Sigmoid colon (tissue), 3 donors: ENCODE measurements around the gene PDE6A.

Experiments used
- POLR2A ChIP-seq, 2 donors: fragments of 450-650 bp; IDR thresholded peaks; one replicate each; pipeline ENCODE4 v1.6.1; 2016; ENCODE audit warnings: antibody characterized with exemption in 2 of 2, mild to moderate bottlenecking in 2 of 2, moderate library complexity in 2 of 2
- TF ChIP-seq, protein P1 (sequence below), 4 experiments: fragments of 450-650 bp in 3 of 4; fragments of 200-600 bp in 1 of 4; IDR thresholded peaks; one replicate each; pipeline ENCODE4 v1.5.1; 2016 to 2019; ENCODE audit warnings: antibody characterized with exemption in 4 of 4, mild to moderate bottlenecking in 3 of 4, moderate library complexity in 2 of 4

DNA sequence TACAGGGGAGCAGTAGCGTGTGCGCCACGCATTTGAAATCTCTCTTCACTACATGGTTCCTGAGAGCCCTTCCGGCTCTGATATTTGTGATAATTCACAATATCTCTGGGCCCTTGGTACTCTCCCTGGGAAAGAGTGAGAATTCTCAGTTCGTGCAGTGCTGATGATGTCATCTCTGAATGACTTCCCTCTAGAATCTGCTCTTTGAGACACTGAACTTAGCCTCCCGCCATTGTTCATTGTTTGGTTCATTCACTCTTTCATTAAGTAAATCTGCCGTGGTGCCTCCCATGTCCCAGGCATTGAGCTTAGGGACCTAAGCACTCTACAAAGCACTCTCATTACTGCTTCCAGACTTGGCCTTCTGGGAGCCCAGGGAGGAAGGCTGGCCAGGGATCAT lies 120.5 kb downstream of the PDE6A start:
- TF ChIP-seq, protein P1, sequence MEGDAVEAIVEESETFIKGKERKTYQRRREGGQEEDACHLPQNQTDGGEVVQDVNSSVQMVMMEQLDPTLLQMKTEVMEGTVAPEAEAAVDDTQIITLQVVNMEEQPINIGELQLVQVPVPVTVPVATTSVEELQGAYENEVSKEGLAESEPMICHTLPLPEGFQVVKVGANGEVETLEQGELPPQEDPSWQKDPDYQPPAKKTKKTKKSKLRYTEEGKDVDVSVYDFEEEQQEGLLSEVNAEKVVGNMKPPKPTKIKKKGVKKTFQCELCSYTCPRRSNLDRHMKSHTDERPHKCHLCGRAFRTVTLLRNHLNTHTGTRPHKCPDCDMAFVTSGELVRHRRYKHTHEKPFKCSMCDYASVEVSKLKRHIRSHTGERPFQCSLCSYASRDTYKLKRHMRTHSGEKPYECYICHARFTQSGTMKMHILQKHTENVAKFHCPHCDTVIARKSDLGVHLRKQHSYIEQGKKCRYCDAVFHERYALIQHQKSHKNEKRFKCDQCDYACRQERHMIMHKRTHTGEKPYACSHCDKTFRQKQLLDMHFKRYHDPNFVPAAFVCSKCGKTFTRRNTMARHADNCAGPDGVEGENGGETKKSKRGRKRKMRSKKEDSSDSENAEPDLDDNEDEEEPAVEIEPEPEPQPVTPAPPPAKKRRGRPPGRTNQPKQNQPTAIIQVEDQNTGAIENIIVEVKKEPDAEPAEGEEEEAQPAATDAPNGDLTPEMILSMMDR (IDR thresholded peaks at IDR 0.05): no peak
- TF ChIP-seq POLR2A (IDR thresholded peaks at IDR 0.05): no peak
